ENCODE data around the gene CD99L2.
"Not testable (repeated sequence)": the region's sequence is repeated elsewhere in the genome, so short reads cannot be mapped to it uniquely, and the experiment has no call there.

CD99L2 gene

DNA sequence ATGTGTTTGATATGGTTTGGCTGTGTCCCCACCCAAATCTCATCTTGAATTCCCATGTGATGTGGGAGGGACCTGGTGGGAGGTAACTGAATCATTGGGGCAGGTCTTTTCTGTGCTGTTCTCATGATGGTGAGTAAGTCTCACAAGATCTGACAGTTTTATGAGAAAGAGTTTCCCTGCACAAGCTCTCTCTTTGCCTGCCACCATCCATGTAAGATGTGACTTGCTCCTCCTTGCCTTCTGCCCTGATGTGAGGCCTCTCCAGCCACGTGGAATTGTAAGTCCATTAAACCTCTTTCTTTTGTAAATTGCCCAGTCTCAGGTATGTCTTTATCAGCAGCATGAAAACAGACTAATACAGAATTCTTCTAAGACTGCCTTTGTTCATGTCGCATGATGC is 22.8 kb downstream of the CD99L2 start:
- not testable (repeated sequence) for H3K4me3 ChIP-seq (ENCODE audit: insufficient read depth, low read depth, low read length, poor library complexity, severe bottlenecking); H3K27ac ChIP-seq (ENCODE audit: insufficient read depth, low read length, poor library complexity, severe bottlenecking); H3K36me3 ChIP-seq (ENCODE audit: control insufficient read depth, insufficient read depth, low read length); DNase-seq; H3K9me3 ChIP-seq (ENCODE audit: control insufficient read depth, low read length); H3K27me3 ChIP-seq (replicated peaks; ENCODE audit: control insufficient read depth, insufficient read depth, low read length, poor library complexity, severe bottlenecking); H3K4me1 ChIP-seq (ENCODE audit: control insufficient read depth, insufficient read depth, low read length, poor library complexity, severe bottlenecking)

DNA sequence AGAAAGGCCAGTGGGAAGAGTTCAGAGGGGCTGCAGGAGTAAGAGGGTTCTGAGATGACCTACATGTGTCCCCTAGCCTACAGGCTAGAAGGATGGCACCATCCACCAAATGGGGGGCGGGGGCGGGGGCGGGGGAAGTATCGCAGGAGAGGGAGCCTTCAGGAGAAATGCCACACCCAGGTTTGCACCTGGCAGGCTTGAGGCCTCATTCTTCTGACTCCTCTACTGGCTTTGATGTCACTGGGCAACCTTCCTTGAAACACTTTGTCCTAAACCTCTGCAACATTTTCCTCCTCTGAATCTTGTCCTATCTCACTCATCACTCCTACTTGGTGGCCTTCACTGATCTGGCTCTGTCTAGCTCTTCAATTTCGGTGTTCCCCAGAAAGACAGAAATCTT is 24.0 kb downstream of the CD99L2 start:
- no peaks in the 10 kb centered on the region for H3K36me3 ChIP-seq (ENCODE audit: control insufficient read depth, insufficient read depth, low read length)
- no peaks in the 10 kb centered on the region for H3K4me1 ChIP-seq (ENCODE audit: control insufficient read depth, insufficient read depth, low read length, poor library complexity, severe bottlenecking)
- H3K27me3 ChIP-seq (replicated peaks; ENCODE audit: control insufficient read depth, insufficient read depth, low read length, poor library complexity, severe bottlenecking) = no peaks in the 10 kb centered on the region
- H3K9me3 ChIP-seq (ENCODE audit: control insufficient read depth, low read length) = no peaks in the 10 kb centered on the region
- no peak for DNase-seq
- no peak overlapping the region for H3K4me3 ChIP-seq (ENCODE audit: insufficient read depth, low read depth, low read length, poor library complexity, severe bottlenecking)
- no peak overlapping the region for H3K27ac ChIP-seq (ENCODE audit: insufficient read depth, low read length, poor library complexity, severe bottlenecking)

DNA sequence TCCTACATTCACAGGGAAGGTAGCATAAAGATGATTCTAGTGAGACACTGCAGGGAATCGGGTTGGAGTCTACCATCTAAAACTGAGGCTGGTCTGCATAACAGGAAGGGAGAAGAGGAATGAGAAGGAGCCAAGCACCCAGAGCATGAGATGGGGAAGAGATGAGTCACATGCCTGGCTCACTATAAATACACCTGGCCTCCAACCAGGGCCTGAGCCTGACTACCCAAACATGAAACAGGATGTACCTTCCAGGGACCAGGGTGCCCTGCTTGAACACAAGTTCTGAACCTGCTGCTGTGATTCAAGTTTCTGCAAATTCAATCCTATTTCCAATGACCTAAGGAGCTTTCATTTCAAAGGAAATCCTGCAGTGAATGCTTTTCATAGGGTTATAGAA is 24.9 kb downstream of the CD99L2 start:
- H3K27ac ChIP-seq (ENCODE audit: insufficient read depth, low read length, poor library complexity, severe bottlenecking) = no peak overlapping the region
- H3K9me3 ChIP-seq (ENCODE audit: control insufficient read depth, low read length) = no peaks in the 10 kb centered on the region
- H3K4me1 ChIP-seq (ENCODE audit: control insufficient read depth, insufficient read depth, low read length, poor library complexity, severe bottlenecking) = no peaks in the 10 kb centered on the region
- no peak for DNase-seq
- no peak overlapping the region for H3K4me3 ChIP-seq (ENCODE audit: insufficient read depth, low read depth, low read length, poor library complexity, severe bottlenecking)
- no peaks in the 10 kb centered on the region for H3K36me3 ChIP-seq (ENCODE audit: control insufficient read depth, insufficient read depth, low read length)
- no peaks in the 10 kb centered on the region for H3K27me3 ChIP-seq (replicated peaks; ENCODE audit: control insufficient read depth, insufficient read depth, low read length, poor library complexity, severe bottlenecking)

DNA sequence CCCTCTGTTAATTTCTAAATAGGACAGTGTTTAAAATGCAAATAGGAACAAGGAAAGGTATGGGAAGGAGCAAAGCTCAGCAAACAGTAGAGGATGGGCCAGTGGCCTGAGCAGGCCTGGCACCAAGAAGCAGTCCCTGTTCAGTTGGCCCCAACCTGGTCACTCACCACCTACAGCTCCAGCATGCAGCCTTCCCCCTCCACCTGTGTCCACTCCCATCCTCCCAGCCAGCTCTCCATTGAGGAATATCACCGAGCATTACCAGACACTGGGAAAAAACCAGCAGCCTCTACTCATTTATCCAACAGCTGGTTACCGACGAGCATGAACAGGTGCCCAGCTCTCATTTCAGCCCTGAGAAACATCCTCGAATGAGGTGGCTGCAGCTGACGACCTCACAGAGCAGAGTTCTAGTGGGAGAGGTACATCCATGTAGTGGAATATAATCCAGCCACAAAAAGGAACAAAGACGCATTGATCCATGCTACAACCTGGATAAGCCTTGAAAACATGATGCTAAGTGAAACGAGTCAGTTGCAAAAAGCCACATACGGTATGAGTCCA is 25.6 kb downstream of the CD99L2 start:
- Histone ChIP-seq H3K4me3 (ENCODE audit: insufficient read depth, low read depth, low read length, poor library complexity, severe bottlenecking) (no peak overlapping the region), H3K27me3 (replicated peaks; ENCODE audit: control insufficient read depth, insufficient read depth, low read length, poor library complexity, severe bottlenecking) (no peaks in the 10 kb centered on the region)

DNA sequence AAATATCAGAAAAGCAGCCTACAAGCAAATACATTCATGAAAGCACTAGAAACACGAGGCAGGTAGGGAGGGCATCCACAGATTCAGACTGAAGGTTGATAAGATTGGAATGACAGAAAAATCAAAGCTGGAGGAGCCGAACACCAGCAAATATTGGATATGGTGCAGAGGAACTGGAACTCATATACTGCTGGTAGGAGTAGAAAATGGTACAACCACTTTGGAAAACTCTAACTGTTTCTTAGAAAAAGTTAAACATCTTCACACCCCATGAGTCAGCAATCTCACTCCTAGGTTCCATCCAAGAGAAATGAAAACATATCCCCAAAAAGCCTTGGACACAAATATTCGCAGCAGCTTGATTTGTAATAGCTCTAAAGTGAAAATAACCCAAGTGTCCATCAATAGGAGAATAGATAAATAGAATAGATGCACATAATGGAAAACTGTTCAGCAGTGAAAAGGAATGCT is 27.1 kb downstream of the CD99L2 start:
- Histone ChIP-seq H3K27me3 (replicated peaks; ENCODE audit: control insufficient read depth, insufficient read depth, low read length, poor library complexity, severe bottlenecking) (no peaks in the 10 kb centered on the region), H3K9me3 (ENCODE audit: control insufficient read depth, low read length) (no peaks in the 10 kb centered on the region), H3K4me1 (ENCODE audit: control insufficient read depth, insufficient read depth, low read length, poor library complexity, severe bottlenecking) (no peaks in the 10 kb centered on the region), H3K36me3 (ENCODE audit: control insufficient read depth, insufficient read depth, low read length) (no peaks in the 10 kb centered on the region), H3K27ac (ENCODE audit: insufficient read depth, low read length, poor library complexity, severe bottlenecking) (no peak overlapping the region), H3K4me3 (ENCODE audit: insufficient read depth, low read depth, low read length, poor library complexity, severe bottlenecking) (no peak overlapping the region)
- no peak for DNase-seq

More for the DNA sequence above, 25.6 kb downstream of the CD99L2 start:
- H3K27ac ChIP-seq (ENCODE audit: insufficient read depth, low read length, poor library complexity, severe bottlenecking) = no peak overlapping the region
- H3K36me3 ChIP-seq (ENCODE audit: control insufficient read depth, insufficient read depth, low read length) = no peaks in the 10 kb centered on the region
- no peaks in the 10 kb centered on the region for H3K9me3 ChIP-seq (ENCODE audit: control insufficient read depth, low read length)
- DNase-seq = no peak
- no peaks in the 10 kb centered on the region for H3K4me1 ChIP-seq (ENCODE audit: control insufficient read depth, insufficient read depth, low read length, poor library complexity, severe bottlenecking)

DNA sequence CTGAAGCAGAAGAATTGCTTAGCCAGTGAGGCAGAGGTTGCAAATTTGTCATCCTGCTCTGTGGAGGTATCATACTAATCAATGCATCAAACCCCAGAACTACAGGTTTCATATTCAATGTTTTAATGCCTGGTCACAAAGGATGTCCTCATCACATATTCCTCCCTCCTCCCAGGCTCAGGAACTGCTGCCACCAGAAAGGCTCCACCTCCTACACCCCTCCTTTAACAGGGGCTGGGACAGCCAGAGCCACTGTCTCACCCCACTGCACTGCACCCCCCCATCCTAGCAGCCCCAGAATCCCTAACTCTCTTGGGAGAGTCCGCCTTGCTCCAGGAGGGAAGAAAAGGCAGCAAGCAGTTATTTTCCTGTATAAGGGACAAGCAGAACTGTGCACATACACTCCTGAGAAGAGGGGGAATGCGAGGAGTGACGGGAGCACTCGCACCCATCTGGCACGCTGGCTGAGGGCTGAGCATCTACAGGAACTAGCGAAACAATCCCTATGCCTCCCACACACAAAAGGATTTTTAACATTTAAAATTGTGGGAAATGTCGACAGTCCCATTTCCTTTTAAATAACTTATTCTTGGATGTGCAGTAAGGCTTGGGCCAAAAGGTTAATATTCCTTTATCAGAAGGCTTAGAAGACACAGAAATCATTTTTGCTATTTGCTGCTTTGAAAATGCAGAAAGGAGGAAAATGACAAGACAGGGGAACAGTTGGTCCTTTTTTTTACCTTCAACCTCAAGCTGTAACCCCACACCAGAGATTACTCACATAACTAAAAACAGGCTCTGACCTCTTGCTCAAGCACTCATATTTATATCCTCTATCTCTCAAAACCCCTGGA is 27.8 kb downstream of the CD99L2 start:
- Histone ChIP-seq H3K9me3 (ENCODE audit: control insufficient read depth, low read length) (no peaks in the 10 kb centered on the region), H3K4me3 (ENCODE audit: insufficient read depth, low read depth, low read length, poor library complexity, severe bottlenecking) (no peak overlapping the region), H3K27ac (ENCODE audit: insufficient read depth, low read length, poor library complexity, severe bottlenecking) (no peak overlapping the region), H3K27me3 (replicated peaks; ENCODE audit: control insufficient read depth, insufficient read depth, low read length, poor library complexity, severe bottlenecking) (no peaks in the 10 kb centered on the region), H3K36me3 (ENCODE audit: control insufficient read depth, insufficient read depth, low read length) (no peaks in the 10 kb centered on the region), H3K4me1 (ENCODE audit: control insufficient read depth, insufficient read depth, low read length, poor library complexity, severe bottlenecking) (no peaks in the 10 kb centered on the region)
- no peak for DNase-seq

DNA sequence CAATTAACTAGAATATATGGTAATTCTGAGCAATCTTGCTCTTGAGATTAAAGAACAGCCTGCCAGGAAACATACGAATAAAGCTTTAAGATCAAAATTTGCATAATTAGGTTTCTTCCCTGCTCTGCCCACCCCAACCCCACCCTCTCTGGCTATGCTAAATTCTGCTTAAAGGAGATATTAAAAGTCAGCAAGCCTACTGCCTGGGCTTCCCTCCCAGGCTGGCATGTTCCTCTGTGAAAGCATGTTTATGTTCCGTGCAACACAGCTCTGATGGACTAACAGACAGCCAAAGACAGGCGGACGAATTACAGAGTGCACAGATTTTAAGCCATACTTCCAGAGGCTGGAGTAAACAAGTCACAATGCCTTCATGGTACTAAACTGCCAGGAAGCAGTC is 28.4 kb downstream of the CD99L2 start:
- no peaks in the 10 kb centered on the region for H3K4me1 ChIP-seq (ENCODE audit: control insufficient read depth, insufficient read depth, low read length, poor library complexity, severe bottlenecking)
- DNase-seq = no peak
- no peaks in the 10 kb centered on the region for H3K9me3 ChIP-seq (ENCODE audit: control insufficient read depth, low read length)
- H3K36me3 ChIP-seq (ENCODE audit: control insufficient read depth, insufficient read depth, low read length) = no peaks in the 10 kb centered on the region
- H3K27ac ChIP-seq (ENCODE audit: insufficient read depth, low read length, poor library complexity, severe bottlenecking) = no peak overlapping the region
- H3K27me3 ChIP-seq (replicated peaks; ENCODE audit: control insufficient read depth, insufficient read depth, low read length, poor library complexity, severe bottlenecking) = no peaks in the 10 kb centered on the region
- H3K4me3 ChIP-seq (ENCODE audit: insufficient read depth, low read depth, low read length, poor library complexity, severe bottlenecking) = no peak overlapping the region

DNA sequence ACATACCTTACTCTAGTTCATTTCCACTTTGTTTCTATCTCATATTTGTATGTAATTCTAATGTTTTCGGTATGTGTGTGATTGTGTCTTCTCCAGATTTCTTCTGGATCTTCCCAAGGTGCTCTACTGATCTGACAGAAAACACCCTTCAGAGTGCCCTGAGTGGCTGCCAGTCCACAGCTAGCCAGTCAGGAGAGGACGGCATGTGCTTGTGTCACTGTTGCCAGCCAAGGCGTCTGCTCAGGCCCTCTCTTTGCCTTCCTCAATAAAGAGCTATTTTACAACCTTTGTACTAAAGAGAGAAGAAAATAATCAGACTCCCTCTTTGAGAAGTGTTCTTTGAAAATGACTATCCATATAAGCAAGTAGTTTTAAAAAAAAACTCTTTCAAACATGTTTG is 29.0 kb downstream of the CD99L2 start:
- Histone ChIP-seq H3K4me3 (ENCODE audit: insufficient read depth, low read depth, low read length, poor library complexity, severe bottlenecking) (no peak overlapping the region), H3K36me3 (ENCODE audit: control insufficient read depth, insufficient read depth, low read length) (no peaks in the 10 kb centered on the region), H3K27ac (ENCODE audit: insufficient read depth, low read length, poor library complexity, severe bottlenecking) (no peak overlapping the region), H3K9me3 (ENCODE audit: control insufficient read depth, low read length) (no peaks in the 10 kb centered on the region), H3K4me1 (ENCODE audit: control insufficient read depth, insufficient read depth, low read length, poor library complexity, severe bottlenecking) (no peaks in the 10 kb centered on the region), H3K27me3 (replicated peaks; ENCODE audit: control insufficient read depth, insufficient read depth, low read length, poor library complexity, severe bottlenecking) (no peaks in the 10 kb centered on the region)
- no peak for DNase-seq

DNA sequence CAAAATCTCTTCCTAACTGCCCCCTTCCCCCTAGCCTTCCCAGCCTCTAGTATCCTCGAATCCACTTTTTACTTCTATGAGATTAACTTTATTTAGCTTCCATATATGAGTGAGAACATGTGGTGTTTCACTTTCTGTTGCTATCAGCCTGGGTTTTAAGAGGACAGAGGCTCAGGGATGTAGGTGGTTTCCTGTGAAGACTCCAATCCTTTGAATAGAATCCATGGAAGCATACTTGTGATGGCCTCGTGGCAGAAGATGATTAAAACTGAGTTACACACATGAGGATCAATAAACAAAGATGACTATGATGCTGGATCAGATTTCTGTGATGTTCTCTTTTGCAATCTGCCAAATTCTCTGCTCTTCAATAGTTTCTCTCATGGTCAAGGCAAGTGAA is 29.8 kb downstream of the CD99L2 start:
- Histone ChIP-seq H3K9me3 (ENCODE audit: control insufficient read depth, low read length) (no peaks in the 10 kb centered on the region), H3K4me3 (ENCODE audit: insufficient read depth, low read depth, low read length, poor library complexity, severe bottlenecking) (no peak overlapping the region), H3K4me1 (ENCODE audit: control insufficient read depth, insufficient read depth, low read length, poor library complexity, severe bottlenecking) (no peaks in the 10 kb centered on the region), H3K27me3 (replicated peaks; ENCODE audit: control insufficient read depth, insufficient read depth, low read length, poor library complexity, severe bottlenecking) (no peaks in the 10 kb centered on the region), H3K27ac (ENCODE audit: insufficient read depth, low read length, poor library complexity, severe bottlenecking) (no peak overlapping the region), H3K36me3 (ENCODE audit: control insufficient read depth, insufficient read depth, low read length) (no peaks in the 10 kb centered on the region)
- DNase-seq = no peak

DNA sequence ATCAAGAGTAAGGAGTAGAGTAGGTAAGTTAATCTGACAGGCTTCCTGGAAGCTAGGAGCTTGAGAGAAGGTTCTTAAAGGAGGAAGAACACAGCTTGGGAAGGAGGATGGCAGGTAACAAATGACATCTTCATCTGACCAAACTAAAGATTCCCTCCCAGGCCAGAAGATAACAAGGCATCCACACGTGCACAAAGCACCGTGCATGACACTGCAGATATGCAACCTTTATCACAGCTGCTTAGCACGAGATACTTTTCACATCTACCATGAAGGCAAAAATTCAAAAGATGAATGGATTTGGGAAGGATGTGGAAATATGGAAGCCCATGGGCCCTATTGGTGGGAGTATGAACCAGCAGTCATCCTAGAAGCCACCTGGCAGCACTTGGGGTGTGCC is 34.3 kb downstream of the CD99L2 start:
- Histone ChIP-seq H3K36me3 (ENCODE audit: control insufficient read depth, insufficient read depth, low read length) (no peaks in the 10 kb centered on the region), H3K4me3 (ENCODE audit: insufficient read depth, low read depth, low read length, poor library complexity, severe bottlenecking) (no peak overlapping the region), H3K27ac (ENCODE audit: insufficient read depth, low read length, poor library complexity, severe bottlenecking) (no peak overlapping the region), H3K4me1 (ENCODE audit: control insufficient read depth, insufficient read depth, low read length, poor library complexity, severe bottlenecking) (no peaks in the 10 kb centered on the region), H3K27me3 (replicated peaks; ENCODE audit: control insufficient read depth, insufficient read depth, low read length, poor library complexity, severe bottlenecking) (no peaks in the 10 kb centered on the region), H3K9me3 (ENCODE audit: control insufficient read depth, low read length) (no peaks in the 10 kb centered on the region)
- DNase-seq = no peak
